HG02973 (cell line): ENCODE data around the gene MAB21L3.

Source experiments
- ATAC-seq: cut with Tn5 transposase; IDR thresholded peaks from one replicate; pipeline ENCODE4 v1.9.1; 2021; ENCODE audit warnings: moderate library complexity; ENCODE audit not compliant: unreplicated experiment

The MAB21L3 gene

GRCh38 chr1:116164150-116164549 lies 53.0 kb downstream of the MAB21L3 start:
- no peak for ATAC-seq

- no peak for ATAC-seq
Observed at GRCh38 chr1:116164604-116165368, 53.6 kb downstream of the MAB21L3 start.

- no peak for ATAC-seq
Observed at GRCh38 chr1:116165572-116165971, 54.4 kb downstream of the MAB21L3 start.

DNA sequence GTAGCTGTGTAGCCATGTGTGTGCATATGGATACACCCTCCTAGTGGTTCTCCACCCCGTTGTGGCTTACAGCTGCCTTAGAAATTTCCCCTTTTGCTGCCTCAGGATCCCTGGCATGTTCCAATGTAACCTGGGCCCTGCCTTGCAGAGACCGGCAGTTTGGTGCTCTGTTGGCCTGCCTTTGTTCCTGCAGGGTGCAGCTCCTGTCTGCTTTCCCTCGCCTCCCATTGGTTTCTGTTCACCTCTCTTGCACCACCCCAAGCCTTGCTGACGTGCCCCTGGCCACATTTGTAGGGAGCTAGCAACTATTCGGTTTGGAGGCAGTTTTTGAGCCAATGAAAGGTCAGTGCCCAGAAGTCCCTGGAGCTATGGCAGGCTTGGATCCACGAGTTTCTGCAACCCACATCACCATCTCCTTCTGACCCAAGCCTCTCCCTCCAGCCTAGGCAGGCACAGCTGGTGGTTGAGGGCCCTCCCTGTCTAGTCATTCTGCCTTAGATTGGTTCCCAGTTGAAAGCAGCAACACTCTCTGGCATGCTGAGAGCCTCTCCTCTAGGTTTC lies 54.9 kb downstream of the MAB21L3 start:
- ATAC-seq: no peak

- ATAC-seq: no peak
Observed at GRCh38 chr1:116166655-116167054, 55.5 kb downstream of the MAB21L3 start.

DNA sequence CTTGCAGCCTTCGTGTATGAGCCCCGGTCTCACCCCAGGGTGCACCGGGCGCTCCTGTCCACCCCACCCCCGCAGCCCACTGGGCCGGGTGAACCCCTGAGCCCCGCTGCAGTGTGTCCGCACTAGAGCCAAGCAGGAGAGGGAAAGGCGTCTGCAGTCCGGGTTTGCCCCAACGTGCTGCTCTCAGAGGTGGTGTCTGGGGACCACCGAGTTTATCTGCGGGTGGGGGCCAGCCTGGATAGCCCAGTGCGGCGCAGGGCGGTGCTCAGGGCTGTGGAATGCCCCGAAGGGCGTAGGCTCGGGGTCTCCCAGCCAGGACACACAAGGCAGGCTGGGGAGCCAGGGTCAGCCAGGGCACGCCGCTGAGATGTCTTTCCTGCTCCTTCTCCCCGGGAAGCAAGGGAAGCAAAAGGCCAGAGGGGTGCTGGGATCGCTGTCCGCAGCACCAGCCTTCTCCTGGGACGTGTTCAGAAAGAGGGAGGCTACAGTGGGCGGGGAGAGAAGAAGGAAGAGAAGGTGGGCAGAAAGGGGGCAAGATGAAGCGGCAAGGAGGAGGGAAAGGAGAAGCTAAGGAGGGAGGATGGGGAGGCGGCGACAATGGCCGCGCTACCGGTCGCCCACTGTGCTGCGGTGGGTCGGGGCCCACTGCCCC lies 56.6 kb downstream of the MAB21L3 start:
- ATAC-seq: no peak

DNA sequence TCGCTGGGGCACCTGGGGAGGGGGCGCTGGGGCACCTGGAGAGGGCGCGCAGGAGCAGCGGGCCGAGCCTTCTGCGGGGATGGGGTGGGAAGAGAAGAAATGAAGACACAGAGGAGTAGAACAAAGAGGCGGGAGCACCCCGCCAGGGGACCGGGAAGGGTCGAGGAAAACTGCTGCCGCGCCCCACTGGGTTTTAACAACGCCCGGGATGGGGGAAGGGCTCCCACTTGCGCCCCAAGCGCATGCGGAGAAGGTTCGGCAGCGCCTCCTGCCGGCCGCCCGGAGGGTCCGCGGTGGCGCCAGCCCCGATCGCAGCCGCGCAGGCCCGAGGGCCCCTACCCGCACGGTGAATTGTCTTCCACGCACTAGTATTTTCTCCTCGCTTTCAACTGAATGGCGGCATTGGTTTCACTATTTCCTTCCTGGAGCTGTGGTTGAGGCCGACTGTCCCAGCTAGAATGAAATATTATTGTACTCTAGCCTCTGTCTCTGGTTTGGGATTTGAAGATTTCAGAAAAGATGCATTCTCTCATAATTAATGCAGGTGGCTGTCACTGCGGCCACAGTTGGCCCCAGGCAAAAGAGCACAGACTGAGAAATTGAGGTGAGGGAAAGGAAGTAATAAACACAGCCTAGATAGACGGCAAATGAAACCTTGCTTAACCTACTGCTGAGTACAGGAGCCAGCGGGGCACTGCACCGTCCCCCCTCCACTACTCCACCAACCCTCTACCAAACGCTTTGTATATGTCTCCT lies 57.3 kb downstream of the MAB21L3 start:
- ATAC-seq: peak; percentile 88

- ATAC-seq: no peak
Observed at GRCh38 chr1:116169898-116170297, 58.7 kb downstream of the MAB21L3 start.

- ATAC-seq: no peak
Observed at GRCh38 chr1:116170721-116171589, 59.8 kb downstream of the MAB21L3 start.

DNA sequence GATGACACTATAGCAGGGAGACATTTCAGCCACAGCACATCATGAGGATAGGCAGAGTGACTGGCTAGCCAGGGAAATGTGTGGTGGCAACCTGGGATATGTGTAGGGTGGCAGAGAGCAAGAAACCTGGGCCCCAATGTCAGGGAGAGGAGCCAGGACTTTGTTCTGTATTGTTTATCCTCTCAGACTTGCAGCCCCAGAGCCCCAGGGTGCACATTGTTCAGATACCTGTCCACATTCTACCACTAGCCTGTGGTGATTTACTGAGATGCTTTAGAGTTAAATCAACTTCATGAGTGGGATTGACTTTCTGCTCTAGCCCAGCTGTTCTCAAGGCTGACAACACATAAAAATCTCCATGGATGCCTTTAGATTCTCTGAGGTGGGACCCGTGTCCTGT lies 61.5 kb downstream of the MAB21L3 start:
- ATAC-seq: no peak

GRCh38 chr1:116175611-116176010 lies 64.4 kb downstream of the MAB21L3 start:
- no peak for ATAC-seq

DNA sequence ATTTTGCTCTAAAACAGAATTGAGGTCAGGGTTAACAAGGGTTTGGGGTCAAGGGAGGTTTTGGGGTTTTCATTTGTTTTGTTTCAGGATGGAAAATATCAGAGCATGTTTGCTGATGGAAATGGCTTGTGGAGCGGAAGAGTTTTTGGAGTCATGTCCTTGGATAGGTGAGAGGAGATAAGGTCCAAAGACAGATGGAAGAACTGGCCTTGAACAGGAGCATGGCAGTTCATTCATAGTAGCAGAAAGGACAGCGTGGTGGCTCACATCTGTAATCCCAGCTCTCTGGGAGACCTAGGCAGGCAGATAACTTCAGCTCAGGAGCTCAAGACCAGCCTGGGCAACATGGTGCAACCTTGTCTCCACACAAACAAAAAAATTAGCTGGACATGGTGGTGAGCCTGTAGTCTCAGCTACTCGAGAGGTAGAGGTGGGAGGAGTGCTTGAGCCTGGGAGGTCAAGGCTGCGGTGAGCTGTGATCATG lies 65.1 kb downstream of the MAB21L3 start:
- ATAC-seq: no peak

DNA sequence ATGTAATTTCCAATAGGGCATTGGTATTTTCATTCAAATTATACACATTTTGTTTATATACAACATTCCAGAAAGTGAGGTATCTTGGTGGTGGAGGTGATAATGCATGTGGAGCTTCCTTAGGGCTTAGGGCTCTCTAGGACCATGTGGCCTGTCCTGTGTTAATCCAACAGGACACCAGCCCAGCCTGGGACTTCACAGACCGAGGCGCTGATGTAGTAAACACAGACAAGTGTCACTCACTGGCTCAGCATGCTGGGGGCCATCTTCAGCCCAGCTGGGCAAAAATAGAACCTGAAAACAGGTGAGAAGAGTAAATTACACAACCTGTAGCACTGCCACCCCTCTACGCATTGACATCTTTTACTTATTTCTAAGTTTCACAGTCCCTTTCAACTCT lies 66.7 kb downstream of the MAB21L3 start:
- no peak for ATAC-seq

GRCh38 chr1:116178837-116179236 lies 67.6 kb downstream of the MAB21L3 start:
- no peak for ATAC-seq

- ATAC-seq: no peak
Observed at GRCh38 chr1:116179419-116179818, 68.2 kb downstream of the MAB21L3 start.

DNA sequence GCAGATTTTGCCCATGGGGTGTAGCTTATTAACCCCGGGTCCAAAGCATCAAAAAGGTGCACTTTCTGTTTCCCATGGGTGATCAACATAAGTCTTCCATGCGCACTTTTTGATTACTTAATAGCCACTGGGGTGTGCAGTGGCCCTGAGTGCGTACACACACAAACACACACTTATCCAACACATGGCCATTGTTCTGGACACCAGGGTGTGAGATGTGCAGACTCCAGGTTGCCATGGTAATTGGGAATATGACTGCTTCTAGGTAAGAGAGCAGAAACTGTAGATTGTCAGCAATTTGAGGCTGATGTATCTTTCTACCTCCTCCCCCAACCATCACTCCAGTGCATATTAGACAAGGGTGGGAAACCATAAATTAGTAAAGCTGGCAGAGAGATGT lies 68.8 kb downstream of the MAB21L3 start:
- no peak for ATAC-seq

- no peak for ATAC-seq
Observed at GRCh38 chr1:116182019-116182714, 71.0 kb downstream of the MAB21L3 start.
